ENCODE results near the gene CREB3L2.

DNA sequence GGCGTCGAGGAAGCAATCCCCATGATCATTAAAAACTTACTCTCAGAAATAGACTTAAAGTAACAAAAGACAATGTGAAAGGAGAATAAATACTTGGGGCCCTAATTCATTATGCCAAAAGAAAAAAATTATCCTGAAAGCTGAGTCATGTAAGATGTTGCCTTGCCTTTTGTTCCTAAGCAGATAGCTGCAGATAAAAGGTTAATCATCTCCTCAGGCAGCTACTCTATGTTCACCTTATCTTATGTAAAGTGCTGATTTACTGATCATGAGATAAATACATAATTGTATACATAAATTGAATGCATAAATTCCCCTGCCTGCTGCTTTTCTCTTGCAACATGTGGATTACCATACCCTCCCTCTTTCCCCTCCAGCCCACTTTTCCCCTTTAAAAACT, 28.1 kb upstream of the CREB3L2 start:
- TF ChIP-seq RFX5 (IDR thresholded peaks at IDR 0.05; ENCODE audit: low read depth, low read length): no peak
- TF ChIP-seq NFE2L2 (IDR thresholded peaks at IDR 0.05; ENCODE audit: low read depth, low read length): no peak
- TF ChIP-seq, protein P1, sequence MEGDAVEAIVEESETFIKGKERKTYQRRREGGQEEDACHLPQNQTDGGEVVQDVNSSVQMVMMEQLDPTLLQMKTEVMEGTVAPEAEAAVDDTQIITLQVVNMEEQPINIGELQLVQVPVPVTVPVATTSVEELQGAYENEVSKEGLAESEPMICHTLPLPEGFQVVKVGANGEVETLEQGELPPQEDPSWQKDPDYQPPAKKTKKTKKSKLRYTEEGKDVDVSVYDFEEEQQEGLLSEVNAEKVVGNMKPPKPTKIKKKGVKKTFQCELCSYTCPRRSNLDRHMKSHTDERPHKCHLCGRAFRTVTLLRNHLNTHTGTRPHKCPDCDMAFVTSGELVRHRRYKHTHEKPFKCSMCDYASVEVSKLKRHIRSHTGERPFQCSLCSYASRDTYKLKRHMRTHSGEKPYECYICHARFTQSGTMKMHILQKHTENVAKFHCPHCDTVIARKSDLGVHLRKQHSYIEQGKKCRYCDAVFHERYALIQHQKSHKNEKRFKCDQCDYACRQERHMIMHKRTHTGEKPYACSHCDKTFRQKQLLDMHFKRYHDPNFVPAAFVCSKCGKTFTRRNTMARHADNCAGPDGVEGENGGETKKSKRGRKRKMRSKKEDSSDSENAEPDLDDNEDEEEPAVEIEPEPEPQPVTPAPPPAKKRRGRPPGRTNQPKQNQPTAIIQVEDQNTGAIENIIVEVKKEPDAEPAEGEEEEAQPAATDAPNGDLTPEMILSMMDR (conservative IDR thresholded peaks at IDR 0.05; ENCODE audit: low read depth, low read length): no peak
- TF ChIP-seq SMC3 (IDR thresholded peaks at IDR 0.05; ENCODE audit: low read depth, low read length): no peak
- no peak for TF ChIP-seq POLR2A (IDR thresholded peaks at IDR 0.05; ENCODE audit: low read depth, low read length)
- TF ChIP-seq RAD21 (IDR thresholded peaks at IDR 0.05; ENCODE audit: low read length): no peak
